HEK293 (cell line): Measurements from ENCODE around the gene DOCK8.

Experiments used
- CTCF ChIA-PET: fragments of 350-600 bp; formaldehyde crosslinking; extraction: SDS; loops from one replicate; lab custom pipeline; 2021; ENCODE audit warnings: antibody characterized with exemption; lab: Yijun Ruan, JAX
- POLR2A ChIA-PET: fragments of 300-600 bp; formaldehyde crosslinking; extraction: SDS; loops from one replicate; lab custom pipeline; 2020; ENCODE audit warnings: antibody characterized with exemption, inconsistent platforms; lab: Yijun Ruan, JAX
- H3K27ac ChIP-seq: fragments of 200-500 bp; sonication (Bioruptor generic); 2 replicates; pipeline ENCODE4 v1.5.1; 2014; ENCODE audit warnings: low read depth, low read length, control low read depth, inconsistent platforms; ENCODE audit errors: extremely low read depth
- H3K36me3 ChIP-seq, 2 experiments: fragments of 200-500 bp in 1 of 2; sonication (Bioruptor generic) in 1 of 2; 1 replicate in 1 of 2; 2 replicates in 1 of 2; pipeline ENCODE4 v1.5.1; 2014 to 2017; ENCODE audit warnings: inconsistent platforms in 2 of 2, low read length in 2 of 2; ENCODE audit not compliant: control insufficient read depth in 2 of 2, insufficient read depth in 1 of 2
- H3K4me1 ChIP-seq: fragments of 200-500 bp; sonication (Bioruptor generic); 2 replicates; pipeline ENCODE4 v1.5.1; 2014; ENCODE audit warnings: mild to moderate bottlenecking, low read length, inconsistent platforms; ENCODE audit not compliant: control insufficient read depth, insufficient read depth
- H3K4me3 ChIP-seq: 2 replicates; pipeline ENCODE4 v1.5.1; 2011; ENCODE audit warnings: low read depth, mild to moderate bottlenecking, control low read depth, low read length, moderate library complexity
- H3K9me3 ChIP-seq: fragments of 200-500 bp; sonication (Bioruptor generic); 2 replicates; pipeline ENCODE4 v1.5.1; 2014; ENCODE audit warnings: low read depth, low read length, inconsistent platforms; ENCODE audit not compliant: control insufficient read depth, insufficient read depth
- EGR2 ChIP-seq: fragments of 450-650 bp; formaldehyde crosslinking; IDR thresholded peaks from 2 replicates; pipeline ENCODE4 v1.5.1; 2016; ENCODE audit warnings: low read depth, missing biosample characterization, missing genetic modification characterization
- GLI2 ChIP-seq: fragments of 450-650 bp; formaldehyde crosslinking; IDR thresholded peaks from 2 replicates; pipeline ENCODE4; 2017; ENCODE audit warnings: missing biosample characterization, missing genetic modification characterization, low read depth, borderline replicate concordance
- REPIN1 ChIP-seq: fragments of 450-650 bp; formaldehyde crosslinking; IDR thresholded peaks from 2 replicates; pipeline ENCODE4 v1.5.1; 2017; ENCODE audit warnings: missing biosample characterization, missing genetic modification characterization, low read depth
- SP2 ChIP-seq: fragments of 450-650 bp; formaldehyde crosslinking; IDR thresholded peaks from 2 replicates; pipeline ENCODE4 v1.5.1; 2016; ENCODE audit warnings: missing biosample characterization, missing genetic modification characterization
- SP7 ChIP-seq: fragments of 450-650 bp; formaldehyde crosslinking; IDR thresholded peaks from 2 replicates; pipeline ENCODE4 v1.5.1; 2016; ENCODE audit warnings: missing biosample characterization, missing genetic modification characterization
- YY2 ChIP-seq: fragments of 450-650 bp; formaldehyde crosslinking; IDR thresholded peaks from 2 replicates; pipeline ENCODE4 v1.5.1; 2016; ENCODE audit warnings: missing biosample characterization, missing genetic modification characterization
- ZBTB10 ChIP-seq: fragments of 450-650 bp; formaldehyde crosslinking; IDR thresholded peaks from 2 replicates; pipeline ENCODE4 v1.5.1; 2016; ENCODE audit warnings: missing biosample characterization, missing genetic modification characterization
- ZBTB17 ChIP-seq: fragments of 450-650 bp; formaldehyde crosslinking; IDR thresholded peaks from 2 replicates; pipeline ENCODE4 v1.5.1; 2016; ENCODE audit warnings: missing biosample characterization, missing genetic modification characterization
- ZFP69B ChIP-seq: fragments of 450-650 bp; formaldehyde crosslinking; IDR thresholded peaks from 2 replicates; pipeline ENCODE4 v1.5.1; 2016; ENCODE audit warnings: missing biosample characterization, missing genetic modification characterization
- ZIC2 ChIP-seq: fragments of 450-650 bp; formaldehyde crosslinking; IDR thresholded peaks from 2 replicates; pipeline ENCODE4 v1.5.1; 2016; ENCODE audit warnings: missing biosample characterization, missing genetic modification characterization
- ZNF202 ChIP-seq: fragments of 450-650 bp; formaldehyde crosslinking; IDR thresholded peaks from 2 replicates; pipeline ENCODE4 v1.5.1; 2016; ENCODE audit warnings: missing biosample characterization, missing genetic modification characterization, borderline replicate concordance
- ZNF223 ChIP-seq: fragments of 450-650 bp; formaldehyde crosslinking; IDR thresholded peaks from 2 replicates; pipeline ENCODE4 v1.5.1; 2016; ENCODE audit warnings: missing biosample characterization, missing genetic modification characterization
- ZNF398 ChIP-seq: fragments of 450-650 bp; formaldehyde crosslinking; IDR thresholded peaks from 2 replicates; pipeline ENCODE4 v1.5.1; 2017; ENCODE audit warnings: missing biosample characterization, missing genetic modification characterization
- ZNF548 ChIP-seq: fragments of 450-650 bp; formaldehyde crosslinking; IDR thresholded peaks from 2 replicates; pipeline ENCODE4 v1.5.1; 2016; ENCODE audit warnings: missing biosample characterization, missing genetic modification characterization
- ZNF585B ChIP-seq: fragments of 450-650 bp; formaldehyde crosslinking; IDR thresholded peaks from 2 replicates; pipeline ENCODE4 v1.5.1; 2016; ENCODE audit warnings: missing biosample characterization, missing genetic modification characterization
- ZNF660 ChIP-seq: fragments of 450-650 bp; IDR thresholded peaks from 2 replicates; pipeline ENCODE4 v1.5.1; 2018; ENCODE audit warnings: missing biosample characterization, mild to moderate bottlenecking, missing genetic modification characterization
- ZNF677 ChIP-seq: fragments of 450-650 bp; IDR thresholded peaks from 2 replicates; pipeline ENCODE4 v1.5.0; 2018; ENCODE audit warnings: missing biosample characterization, mild to moderate bottlenecking, missing genetic modification characterization, moderate library complexity
- ZNF76 ChIP-seq: fragments of 450-650 bp; formaldehyde crosslinking; IDR thresholded peaks from 2 replicates; pipeline ENCODE4; 2016; ENCODE audit warnings: low read depth, missing biosample characterization, missing genetic modification characterization, borderline replicate concordance
- ZNF792 ChIP-seq: fragments of 450-650 bp; formaldehyde crosslinking; IDR thresholded peaks from 2 replicates; pipeline ENCODE4 v1.5.1; 2016; ENCODE audit warnings: missing biosample characterization, missing genetic modification characterization
- ZNF843 ChIP-seq: fragments of 450-650 bp; formaldehyde crosslinking; IDR thresholded peaks from 2 replicates; pipeline ENCODE4 v1.5.1; 2016; ENCODE audit warnings: missing biosample characterization, missing genetic modification characterization
- TF ChIP-seq, protein P1 (sequence below): fragments of 450-650 bp; formaldehyde crosslinking; IDR thresholded peaks from 2 replicates; pipeline ENCODE4 v1.5.1; 2016; ENCODE audit warnings: missing biosample characterization, missing genetic modification characterization, low read depth

The DOCK8 gene

GRCh38 chr9:466747-467146 is 252.1 kb downstream of the DOCK8 start:
- CTCF ChIA-PET = interaction anchor here (0.5 to 1.3 kb wide), 3 partner anchors 10 to 62 kb away, joined by 3 to 4 read pairs (median 3); no protein-coding TSS in a partner anchor
- TF ChIP-seq SP2 (tag by site-specific recombination) (no peak), ZBTB10 (tag by site-specific recombination) (no peak), ZFP69B (no peak), GLI2 (tag by site-specific recombination) (no peak), ZNF202 (tag by site-specific recombination) (no peak), SP7 (tag by site-specific recombination) (no peak), YY2 (tag by site-specific recombination) (no peak), EGR2 (tag by site-specific recombination) (no peak), ZNF398 (tag by site-specific recombination) (no peak), ZNF548 (tag by site-specific recombination) (no peak), ZNF792 (no peak), ZBTB17 (no peak), REPIN1 (tag by site-specific recombination) (no peak)
- TF ChIP-seq, protein P1, sequence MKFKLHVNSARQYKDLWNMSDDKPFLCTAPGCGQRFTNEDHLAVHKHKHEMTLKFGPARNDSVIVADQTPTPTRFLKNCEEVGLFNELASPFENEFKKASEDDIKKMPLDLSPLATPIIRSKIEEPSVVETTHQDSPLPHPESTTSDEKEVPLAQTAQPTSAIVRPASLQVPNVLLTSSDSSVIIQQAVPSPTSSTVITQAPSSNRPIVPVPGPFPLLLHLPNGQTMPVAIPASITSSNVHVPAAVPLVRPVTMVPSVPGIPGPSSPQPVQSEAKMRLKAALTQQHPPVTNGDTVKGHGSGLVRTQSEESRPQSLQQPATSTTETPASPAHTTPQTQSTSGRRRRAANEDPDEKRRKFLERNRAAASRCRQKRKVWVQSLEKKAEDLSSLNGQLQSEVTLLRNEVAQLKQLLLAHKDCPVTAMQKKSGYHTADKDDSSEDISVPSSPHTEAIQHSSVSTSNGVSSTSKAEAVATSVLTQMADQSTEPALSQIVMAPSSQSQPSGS (tag by site-specific recombination) = no peak
- H3K4me3 ChIP-seq = no peak overlapping the region
- no peak overlapping the region for H3K27ac ChIP-seq
- H3K36me3 ChIP-seq = no peaks in the 10 kb centered on the region
- peaks cover 7% of the 10 kb centered on the region; the same call in 1 of the 2 replicates for H3K4me1 ChIP-seq
- no peaks in the 10 kb centered on the region for H3K9me3 ChIP-seq
- POLR2A ChIA-PET = no interaction called here

DNA sequence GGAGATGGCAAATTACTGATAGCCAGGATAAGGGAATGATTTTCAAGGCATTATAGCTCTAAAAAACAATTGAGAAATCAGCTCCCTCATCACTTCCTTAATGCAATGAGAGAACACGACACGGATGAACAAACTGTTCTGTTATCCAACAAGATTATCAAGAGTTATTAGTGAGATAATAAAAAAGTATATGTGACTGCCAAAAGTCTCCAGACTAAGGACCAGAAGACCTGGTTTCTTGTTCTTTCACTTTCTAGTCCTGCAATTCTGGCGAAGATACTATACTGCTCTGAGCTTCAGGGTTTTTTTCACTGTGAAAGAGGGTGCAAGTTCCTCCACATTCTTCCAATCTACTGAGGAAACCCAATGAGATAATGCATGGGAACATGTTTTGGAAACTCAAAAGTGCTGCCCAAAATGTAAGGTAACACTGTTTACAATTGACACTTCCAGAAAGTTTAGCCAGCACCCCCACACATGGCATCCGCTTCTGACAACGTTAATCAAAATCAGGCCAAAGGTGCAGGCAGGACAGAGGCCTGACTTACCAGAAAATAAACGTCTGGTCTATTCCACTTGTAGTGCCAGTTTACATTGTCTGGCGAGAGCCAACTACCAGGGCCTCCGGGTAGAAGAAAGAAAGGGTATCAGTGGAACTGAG is 254.2 kb downstream of the DOCK8 start:
- Histone ChIP-seq H3K4me3 (no peak overlapping the region), H3K36me3 (no peaks in the 10 kb centered on the region), H3K9me3 (no peaks in the 10 kb centered on the region), H3K27ac (no peak overlapping the region), H3K4me1 (peaks cover 7% of the 10 kb centered on the region; the same call in 1 of the 2 replicates)
- CTCF ChIA-PET = interaction anchor here (0.6 kb wide), 1 partner anchor 33 kb away, joined by 3 read pairs; no protein-coding TSS in a partner anchor
- TF ChIP-seq ZNF585B (tag by site-specific recombination) = no peak
- TF ChIP-seq ZNF660 (tag by site-specific recombination) = no peak
- TF ChIP-seq ZIC2 (tag by site-specific recombination) = no peak
- TF ChIP-seq ZNF677 (tag by site-specific recombination) = no peak
- TF ChIP-seq ZNF76 = no peak
- no peak for TF ChIP-seq ZNF843 (tag by site-specific recombination)
- TF ChIP-seq ZNF223 = no peak
- POLR2A ChIA-PET = interaction anchor here (0.6 to 0.8 kb wide), 2 partner anchors 9 to 25 kb away, joined by 3 read pairs; no protein-coding TSS in a partner anchor
